Esophagus muscularis mucosa (tissue), 4 donors: ENCODE data around the gene SORCS2. TPM values are rescaled to one million over a fixed set of nuclear protein-coding genes. Genes with fewer than 3 reads are reported as not detected.

ENCODE experiments used
- DNase-seq: peaks from one replicate; pipeline ENCODE4 v3.0.0-alpha.2; 2017; ENCODE audit errors: extremely low spot score
- H3K27ac ChIP-seq, 4 donors: fragments of 200-600 bp; sonication (generic); replicated peaks in 1 of 4; 1 replicate in 3 of 4; 2 replicates in 1 of 4; pipeline ENCODE4 v1.5.1; 2016 to 2019; ENCODE audit warnings: mild to moderate bottlenecking in 1 of 4
- H3K27me3 ChIP-seq, 4 donors: fragments of 200-600 bp; sonication (generic); one replicate each; pipeline versions ENCODE4 v1.5.1 to v1.6.0; 2016 to 2019
- H3K36me3 ChIP-seq, 4 donors: fragments of 200-600 bp; sonication (generic); one replicate each; pipeline ENCODE4 v1.5.1; 2016 to 2019
- H3K4me1 ChIP-seq, 4 donors: fragments of 200-600 bp; sonication (generic); one replicate each; pipeline ENCODE4 v1.5.1; 2016 to 2019
- H3K4me3 ChIP-seq, 4 donors: fragments of 200-600 bp; sonication (generic); 1 replicate in 2 of 4; 2 replicates in 2 of 4; pipeline ENCODE4 v1.5.1; 2016 to 2019; ENCODE audit warnings: mild to moderate bottlenecking in 4 of 4, moderate library complexity in 1 of 4
- H3K9me3 ChIP-seq, 4 donors: fragments of 200-600 bp; sonication (generic); 1 replicate in 3 of 4; 2 replicates in 1 of 4; pipeline ENCODE4 v1.5.1; 2016 to 2019
- EP300 ChIP-seq: sonication (generic); formaldehyde crosslinking; IDR thresholded peaks from one replicate; pipeline ENCODE4 v1.6.1; 2017; ENCODE audit warnings: antibody characterized with exemption
- POLR2A ChIP-seq: fragments of 450-650 bp; IDR thresholded peaks from one replicate; pipeline ENCODE4 v1.6.1; 2017; ENCODE audit warnings: antibody characterized with exemption, moderate library complexity, mild to moderate bottlenecking, low read depth
- POLR2AphosphoS5 ChIP-seq, 2 donors: sonication (generic); formaldehyde crosslinking; IDR thresholded peaks; one replicate each; pipeline ENCODE4 v1.6.1; 2017; ENCODE audit warnings: antibody characterized with exemption in 2 of 2
- WGBS: methylation state at CpG from one replicate; pipeline ENCODE4 v1.1.5; 2018; 5-methylcytosine and 5-hydroxymethylcytosine counted together
- intact Hi-C: fragments of 100-400 bp; cut with DNase I; formaldehyde crosslinking; loops from one replicate; pipeline ENCODE4 v1.15.1; 2023
- total RNA-seq, 4 donors: library from RNA; depleted of rRNA; stranded (reverse); fragments of >200 nt; gene quantifications; one replicate each; pipeline versions ENCODE4 v1.1.0 to v1.2.1, GENCODE V29; 2016
- TF ChIP-seq, protein P1 (sequence below), 3 experiments: fragments of 200-600 bp in 2 of 3; fragments of 450-650 bp in 1 of 3; sonication (generic) in 2 of 3; IDR thresholded peaks; one replicate each; pipeline ENCODE4 v1.5.1; 2017 to 2019; ENCODE audit warnings: antibody characterized with exemption in 3 of 3, mild to moderate bottlenecking in 2 of 3, moderate library complexity in 1 of 3

The SORCS2 gene
- total RNA-seq, 4 donors from 2014 or later = 3.3 to 10.1 (median 4.3) TPM

GRCh38 chr4:7206385-7206784, 14.0 kb downstream of the SORCS2 start:
- DNase-seq = no peak
- 38% methylated on average over 8 of the region's 9 CpGs for WGBS
- TF ChIP-seq, protein P1, sequence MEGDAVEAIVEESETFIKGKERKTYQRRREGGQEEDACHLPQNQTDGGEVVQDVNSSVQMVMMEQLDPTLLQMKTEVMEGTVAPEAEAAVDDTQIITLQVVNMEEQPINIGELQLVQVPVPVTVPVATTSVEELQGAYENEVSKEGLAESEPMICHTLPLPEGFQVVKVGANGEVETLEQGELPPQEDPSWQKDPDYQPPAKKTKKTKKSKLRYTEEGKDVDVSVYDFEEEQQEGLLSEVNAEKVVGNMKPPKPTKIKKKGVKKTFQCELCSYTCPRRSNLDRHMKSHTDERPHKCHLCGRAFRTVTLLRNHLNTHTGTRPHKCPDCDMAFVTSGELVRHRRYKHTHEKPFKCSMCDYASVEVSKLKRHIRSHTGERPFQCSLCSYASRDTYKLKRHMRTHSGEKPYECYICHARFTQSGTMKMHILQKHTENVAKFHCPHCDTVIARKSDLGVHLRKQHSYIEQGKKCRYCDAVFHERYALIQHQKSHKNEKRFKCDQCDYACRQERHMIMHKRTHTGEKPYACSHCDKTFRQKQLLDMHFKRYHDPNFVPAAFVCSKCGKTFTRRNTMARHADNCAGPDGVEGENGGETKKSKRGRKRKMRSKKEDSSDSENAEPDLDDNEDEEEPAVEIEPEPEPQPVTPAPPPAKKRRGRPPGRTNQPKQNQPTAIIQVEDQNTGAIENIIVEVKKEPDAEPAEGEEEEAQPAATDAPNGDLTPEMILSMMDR (IDR thresholded peaks at IDR 0.05) = no peak
- TF ChIP-seq POLR2AphosphoS5 (IDR thresholded peaks at IDR 0.05) = peak in 1 of 2 donors; percentile 43
- Histone ChIP-seq H3K27ac (peak overlapping the region; percentile 82 to 88 (median 83)), H3K36me3 (no peaks in the 10 kb centered on the region), H3K27me3 (peaks cover 0 to 8% (median 0%) of the 10 kb centered on the region in 4 donors), H3K9me3 (no peaks in the 10 kb centered on the region), H3K4me1 (peaks cover 31 to 62% (median 57%) of the 10 kb centered on the region in 4 donors), H3K4me3 (no peak overlapping the region)
- intact Hi-C loops = no loop called here

GRCh38 chr4:7206911-7207567, 14.7 kb downstream of the SORCS2 start:
- no peaks in the 10 kb centered on the region for H3K36me3 ChIP-seq
- H3K9me3 ChIP-seq = no peaks in the 10 kb centered on the region
- DNase-seq = no peak
- peaks cover 0 to 8% (median 0%) of the 10 kb centered on the region in 4 donors for H3K27me3 ChIP-seq
- peaks cover 29 to 55% (median 50%) of the 10 kb centered on the region in 4 donors for H3K4me1 ChIP-seq
- 21% methylated on average over 8 of the region's 21 CpGs for WGBS
- peak overlapping the region; percentile 82 to 88 (median 83) for H3K27ac ChIP-seq
- peak; percentile 57 to 59 for TF ChIP-seq POLR2AphosphoS5 (IDR thresholded peaks at IDR 0.05)
- TF ChIP-seq, protein P1 (IDR thresholded peaks at IDR 0.05) = no peak
- H3K4me3 ChIP-seq = peak overlapping the region in 3 of 4 donors; percentile 19 to 40 (median 32)
- intact Hi-C loops = no loop called here

- DNase-seq = no peak
- Histone ChIP-seq H3K36me3 (no peaks in the 10 kb centered on the region), H3K27ac (peak overlapping the region; percentile 82 to 88 (median 83)), H3K4me3 (peak overlapping the region in 3 of 4 donors; percentile 19 to 40 (median 32)), H3K9me3 (no peaks in the 10 kb centered on the region), H3K27me3 (peaks cover 0 to 8% (median 0%) of the 10 kb centered on the region in 4 donors), H3K4me1 (peaks cover 29 to 54% (median 49%) of the 10 kb centered on the region in 4 donors)
- WGBS = 41% methylated on average over 9 of the region's 11 CpGs
- intact Hi-C loops = no loop called here
- TF ChIP-seq, protein P1 (IDR thresholded peaks at IDR 0.05) = no peak
- TF ChIP-seq POLR2A (no peak), POLR2AphosphoS5 (IDR thresholded peaks at IDR 0.05) (no peak), EP300 (no peak)
Observed at GRCh38 chr4:7207628-7208231, 15.4 kb downstream of the SORCS2 start.

- Histone ChIP-seq H3K9me3 (peaks cover 0 to under 1% (median 0%) of the 10 kb centered on the region in 4 donors), H3K27ac (peak overlapping the region; percentile 82 to 88 (median 83)), H3K27me3 (peaks cover 0 to 8% (median 0%) of the 10 kb centered on the region in 4 donors), H3K36me3 (no peaks in the 10 kb centered on the region), H3K4me1 (peaks cover 29 to 54% (median 49%) of the 10 kb centered on the region in 4 donors), H3K4me3 (no peak overlapping the region)
- intact Hi-C loops = no loop called here
- DNase-seq = no peak
- 92% methylated on average over 14 of the region's 21 CpGs for WGBS
- no peak for TF ChIP-seq EP300
- TF ChIP-seq, protein P1 (IDR thresholded peaks at IDR 0.05) = no peak
- TF ChIP-seq POLR2A = no peak
Observed at GRCh38 chr4:7208509-7209451, 16.4 kb downstream of the SORCS2 start.
